Lower lobe of right lung (tissue), 2 donors: ENCODE results near the gene CACNA2D1. TPM values are rescaled to one million over a fixed set of nuclear protein-coding genes. Genes with fewer than 3 reads are reported as not detected.

Source experiments
- ATAC-seq, 2 donors: fragments of 200-7000 bp; cut with Tn5 transposase; one replicate each; pipeline ENCODE4 v1.9.1; 2020 to 2022; ENCODE audit warnings: mild to moderate bottlenecking in 2 of 2, moderate library complexity in 2 of 2
- DNase-seq: peaks from one replicate; pipeline ENCODE4 v3.0.0-alpha.2; 2020
- H3K27ac ChIP-seq: fragments of 200-600 bp; one replicate; pipeline ENCODE4 v1.8.0; 2022
- H3K27me3 ChIP-seq: fragments of 200-600 bp; one replicate; pipeline ENCODE4 v1.8.0; 2022; ENCODE audit warnings: low read depth
- H3K36me3 ChIP-seq: fragments of 200-600 bp; one replicate; pipeline ENCODE4 v1.8.0; 2022; ENCODE audit warnings: mild to moderate bottlenecking
- H3K4me1 ChIP-seq: fragments of 200-600 bp; one replicate; pipeline ENCODE4 v1.8.0; 2022
- H3K4me3 ChIP-seq: fragments of 200-600 bp; one replicate; pipeline ENCODE4 v1.8.0; 2022; ENCODE audit warnings: mild to moderate bottlenecking
- H3K9me3 ChIP-seq: fragments of 200-600 bp; one replicate; pipeline ENCODE4 v1.8.0; 2022
- CTCF ChIP-seq: fragments of 200-600 bp; IDR thresholded peaks from one replicate; pipeline ENCODE4 v1.8.0; 2022; ENCODE audit warnings: antibody characterized with exemption, mild to moderate bottlenecking
- intact Hi-C: fragments of 100-400 bp; cut with DNase I; formaldehyde crosslinking; loops from one replicate; pipeline ENCODE4 v1.11.0; 2022
- total RNA-seq: library from RNA; stranded (reverse); fragmentation: NEBNext Ultra II Directional; extraction: Animal tissue kit (Norgen Biotek cat#: 25700); gene quantifications from one replicate; pipeline ENCODE4 v1.2.1, GENCODE V29; 2021
- donor health status: DM: no; HTN: yes; CAD: no; lungs with severe emphysema.

The CACNA2D1 gene
- total RNA-seq, 1 donor from 2014 or later = 12.5 TPM

GRCh38 chr7:81902536-81902935 is 541.0 kb downstream of the CACNA2D1 start:
- Histone ChIP-seq H3K4me3 (no peak overlapping the region), H3K36me3 (no peaks in the 10 kb centered on the region), H3K27me3 (no peaks in the 10 kb centered on the region), H3K27ac (no peak overlapping the region), H3K4me1 (no peaks in the 10 kb centered on the region), H3K9me3 (no peaks in the 10 kb centered on the region)
- DNase-seq (no peak), ATAC-seq (no peak)
- no peak for TF ChIP-seq CTCF
- intact Hi-C loops = no loop called here
